Astrocyte (in vitro differentiated cells and primary cell): ENCODE results near the gene HYDIN.
"Not testable (repeated sequence)": the region's sequence is repeated elsewhere in the genome, so short reads cannot be mapped to it uniquely, and the experiment has no call there.

Experiments used
- EZH2 ChIP-seq: IDR thresholded peaks from 2 replicates; pipeline ENCODE4 v1.6.1; 2012; ENCODE audit warnings: mild to moderate bottlenecking, low read length, inconsistent platforms; ENCODE audit not compliant: insufficient read depth
- TF ChIP-seq, protein P1 (sequence below): IDR thresholded peaks from 2 replicates; pipeline ENCODE4 v1.5.1; 2011; ENCODE audit warnings: low read depth, mild to moderate bottlenecking, inconsistent platforms, low read length, moderate library complexity; ENCODE audit not compliant: insufficient read depth

DNA sequence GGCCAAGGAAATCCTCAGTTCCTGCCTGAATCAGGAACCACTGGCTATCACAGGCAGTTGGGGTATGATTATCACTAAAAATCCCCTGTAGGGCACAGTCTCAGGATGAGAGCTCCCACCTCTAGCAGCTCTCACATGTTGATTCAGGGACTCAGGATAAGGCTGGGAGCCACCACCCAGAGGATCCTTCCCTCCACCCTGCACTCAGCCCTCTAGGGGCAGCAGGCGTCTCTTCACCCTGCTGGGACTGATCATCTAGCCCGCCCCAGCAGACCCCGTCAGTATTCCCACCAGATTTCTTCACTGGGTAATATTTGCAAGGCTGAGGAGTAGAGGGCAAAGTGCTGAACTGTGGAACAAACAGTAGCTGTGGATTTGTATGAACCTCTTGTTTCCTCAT, 224.0 kb downstream of the HYDIN start:
- not testable (repeated sequence) for TF ChIP-seq EZH2
- TF ChIP-seq, protein P1, sequence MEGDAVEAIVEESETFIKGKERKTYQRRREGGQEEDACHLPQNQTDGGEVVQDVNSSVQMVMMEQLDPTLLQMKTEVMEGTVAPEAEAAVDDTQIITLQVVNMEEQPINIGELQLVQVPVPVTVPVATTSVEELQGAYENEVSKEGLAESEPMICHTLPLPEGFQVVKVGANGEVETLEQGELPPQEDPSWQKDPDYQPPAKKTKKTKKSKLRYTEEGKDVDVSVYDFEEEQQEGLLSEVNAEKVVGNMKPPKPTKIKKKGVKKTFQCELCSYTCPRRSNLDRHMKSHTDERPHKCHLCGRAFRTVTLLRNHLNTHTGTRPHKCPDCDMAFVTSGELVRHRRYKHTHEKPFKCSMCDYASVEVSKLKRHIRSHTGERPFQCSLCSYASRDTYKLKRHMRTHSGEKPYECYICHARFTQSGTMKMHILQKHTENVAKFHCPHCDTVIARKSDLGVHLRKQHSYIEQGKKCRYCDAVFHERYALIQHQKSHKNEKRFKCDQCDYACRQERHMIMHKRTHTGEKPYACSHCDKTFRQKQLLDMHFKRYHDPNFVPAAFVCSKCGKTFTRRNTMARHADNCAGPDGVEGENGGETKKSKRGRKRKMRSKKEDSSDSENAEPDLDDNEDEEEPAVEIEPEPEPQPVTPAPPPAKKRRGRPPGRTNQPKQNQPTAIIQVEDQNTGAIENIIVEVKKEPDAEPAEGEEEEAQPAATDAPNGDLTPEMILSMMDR: not testable (repeated sequence)
